Measurements from ENCODE around the gene OR5V1.
"Not testable (repeated sequence)": the region's sequence is repeated elsewhere in the genome, so short reads cannot be mapped to it uniquely, and the experiment has no call there.

The OR5V1 gene

DNA sequence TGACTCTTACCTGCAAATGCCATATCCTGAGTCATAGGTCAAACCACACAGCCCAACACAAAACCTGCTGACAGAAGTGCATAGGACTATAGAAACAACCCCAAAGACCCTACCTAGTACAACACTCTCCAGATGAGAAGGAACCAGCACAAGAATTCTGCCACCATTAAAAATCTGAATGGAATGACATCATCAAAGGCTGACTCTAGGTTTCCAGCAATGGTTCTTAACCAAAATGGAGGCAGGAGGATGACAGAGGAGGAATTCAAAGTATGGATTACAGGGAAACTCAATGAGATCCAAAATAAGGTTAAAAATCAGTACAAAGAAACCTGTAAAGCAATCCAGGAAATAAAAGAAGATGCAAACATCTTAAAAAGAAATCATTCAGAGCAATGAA is 36.0 kb downstream of the OR5V1 start:
- no peaks in the 10 kb centered on the region for H3K36me3 ChIP-seq (ENCODE audit: control insufficient read depth, insufficient read depth, low read length)
- no peak overlapping the region for H3K27ac ChIP-seq (ENCODE audit: low read depth, low read length)
- H3K27me3 ChIP-seq (ENCODE audit: control insufficient read depth, insufficient read depth, low read length) = no peaks in the 10 kb centered on the region
- H3K4me1 ChIP-seq (ENCODE audit: control insufficient read depth, insufficient read depth, low read length) = no peaks in the 10 kb centered on the region
- no peak overlapping the region for H3K4me3 ChIP-seq (ENCODE audit: low read length)
- H3K9ac ChIP-seq (ENCODE audit: low read length) = no peak overlapping the region

DNA sequence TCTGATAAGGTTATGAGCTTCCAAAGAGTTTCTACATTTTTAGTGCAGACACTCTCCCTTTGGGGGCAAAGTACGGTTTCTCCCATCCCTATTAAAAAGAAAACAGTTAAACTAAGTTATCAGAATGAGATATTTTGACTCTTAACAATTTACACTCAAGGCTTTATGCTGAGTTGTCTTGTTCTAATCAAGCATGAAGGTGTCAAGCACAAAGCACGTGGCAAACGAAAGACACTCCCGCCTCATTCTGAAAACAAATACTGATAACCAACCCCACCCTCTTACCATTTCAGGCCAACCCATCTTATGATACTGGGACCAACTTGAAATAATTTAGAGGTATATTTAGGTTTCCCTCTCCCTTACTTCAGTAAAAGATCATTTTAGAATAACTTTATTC is 42.9 kb downstream of the OR5V1 start:
- Histone ChIP-seq H3K27me3 (ENCODE audit: control insufficient read depth, insufficient read depth, low read length) (no peaks in the 10 kb centered on the region), H3K27ac (ENCODE audit: low read depth, low read length) (no peak overlapping the region), H3K9ac (ENCODE audit: low read length) (no peak overlapping the region), H3K4me1 (ENCODE audit: control insufficient read depth, insufficient read depth, low read length) (no peaks in the 10 kb centered on the region), H3K36me3 (ENCODE audit: control insufficient read depth, insufficient read depth, low read length) (no peaks in the 10 kb centered on the region), H3K4me3 (ENCODE audit: low read length) (no peak overlapping the region)

DNA sequence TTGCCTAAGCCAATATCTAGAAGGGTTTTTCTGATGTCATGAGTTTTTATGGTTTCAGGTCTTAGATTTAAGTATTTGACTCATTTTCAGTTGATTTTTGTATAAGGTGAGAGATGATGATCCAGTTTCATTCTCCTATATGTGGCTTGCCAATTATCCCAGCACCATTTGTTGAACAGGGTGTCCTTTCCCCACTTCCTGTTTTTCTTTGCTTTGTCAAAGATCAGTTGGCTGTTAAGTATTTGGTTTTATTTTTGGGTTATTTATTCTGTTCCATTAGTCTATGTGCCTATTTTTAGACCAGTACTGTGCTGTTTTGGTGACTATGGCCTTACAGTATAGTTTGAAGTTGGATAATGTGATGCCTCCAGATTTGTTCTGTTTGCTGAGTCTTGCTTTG is 45.3 kb downstream of the OR5V1 start:
- H3K27me3 ChIP-seq (ENCODE audit: control insufficient read depth, insufficient read depth, low read length); H3K9ac ChIP-seq (ENCODE audit: low read length); H3K36me3 ChIP-seq (ENCODE audit: control insufficient read depth, insufficient read depth, low read length); H3K4me1 ChIP-seq (ENCODE audit: control insufficient read depth, insufficient read depth, low read length); H3K27ac ChIP-seq (ENCODE audit: low read depth, low read length); H3K4me3 ChIP-seq (ENCODE audit: low read length): not testable (repeated sequence)

DNA sequence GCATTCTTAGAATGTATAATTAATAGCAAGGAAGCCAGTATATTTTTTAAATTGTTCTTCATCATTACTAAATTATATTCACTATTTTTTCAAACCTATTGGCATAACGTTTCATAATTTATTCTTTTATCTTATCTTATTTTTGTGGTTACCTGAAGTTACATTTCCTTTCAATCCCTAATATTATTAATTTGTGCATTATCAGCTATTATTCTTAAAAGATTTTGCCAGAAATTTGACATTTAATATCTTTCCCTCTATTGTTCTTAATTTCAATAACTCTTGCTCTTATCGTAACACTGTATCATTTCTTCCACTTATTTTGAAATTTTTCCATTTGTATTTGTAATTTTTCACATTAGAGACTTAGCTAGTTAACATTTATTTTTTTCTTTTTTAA is 48.7 kb downstream of the OR5V1 start:
- Histone ChIP-seq H3K4me1 (ENCODE audit: control insufficient read depth, insufficient read depth, low read length) (no peaks in the 10 kb centered on the region), H3K27ac (ENCODE audit: low read depth, low read length) (no peak overlapping the region), H3K9ac (ENCODE audit: low read length) (no peak overlapping the region), H3K4me3 (ENCODE audit: low read length) (no peak overlapping the region), H3K27me3 (ENCODE audit: control insufficient read depth, insufficient read depth, low read length) (no peaks in the 10 kb centered on the region), H3K36me3 (ENCODE audit: control insufficient read depth, insufficient read depth, low read length) (no peaks in the 10 kb centered on the region)

Data from rectal smooth muscle tissue (tissue), 1 donor.